PC-9 (cell line): ENCODE results near the gene STK38L.

Experiments
- CTCF ChIP-seq: fragments of 200-600 bp; sonication (generic); conservative IDR thresholded peaks from 2 replicates; pipeline ENCODE4 v1.6.1; 2017; ENCODE audit warnings: mixed run types, antibody characterized with exemption, mild to moderate bottlenecking, moderate library complexity
- EZH2 ChIP-seq: fragments of 200-600 bp; sonication (generic); IDR thresholded peaks from 2 replicates; pipeline ENCODE4 v1.8.0; 2017; ENCODE audit warnings: antibody characterized with exemption, low read depth

DNA sequence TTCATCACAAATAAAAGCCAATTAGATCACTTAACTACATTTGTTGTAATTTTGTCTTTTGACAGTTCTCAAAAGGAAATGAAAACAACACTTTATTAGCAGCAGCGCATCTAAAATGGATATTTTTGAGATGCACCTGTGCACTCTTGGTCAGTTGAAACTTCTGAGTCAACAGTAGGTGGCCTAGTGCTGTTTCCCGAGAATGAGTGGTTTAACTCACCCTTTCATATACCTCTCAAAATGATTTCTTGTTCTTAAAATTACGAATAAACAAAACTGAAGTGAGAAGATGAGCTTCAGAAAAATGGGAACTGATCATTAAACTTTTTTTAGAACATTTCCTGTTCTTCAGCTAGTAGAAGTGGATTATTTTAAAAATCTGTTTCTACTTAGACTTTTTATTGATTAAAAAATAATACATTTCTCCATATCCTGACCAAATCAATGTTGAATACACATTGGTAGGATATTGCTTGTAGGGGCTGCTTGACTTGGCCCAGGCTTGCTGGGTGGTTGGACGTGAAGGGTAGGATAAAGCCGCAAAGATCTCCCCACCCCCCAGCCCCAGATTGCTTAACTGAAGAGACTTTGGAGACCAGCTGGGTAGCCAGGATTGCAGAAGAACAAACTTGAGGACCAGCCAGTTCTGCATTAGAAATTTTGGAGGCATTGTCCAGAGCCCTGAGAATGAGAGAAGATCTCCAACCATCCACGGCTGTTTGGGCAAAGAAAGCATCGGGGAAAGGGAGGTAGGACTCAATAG lies 22.3 kb upstream of the STK38L start:
- TF ChIP-seq CTCF: no peak
- TF ChIP-seq EZH2: no peak
